Skin of body (tissue), 2 donors: Measurements from ENCODE around the gene GPR143. TPM values are rescaled to one million over a fixed set of nuclear protein-coding genes. Genes with fewer than 3 reads are reported as not detected.

Experiments used
- DNase-seq: peaks from one replicate; lab custom pipeline; 2025; lab: John Stamatoyannopoulos, UW
- total RNA-seq: library from RNA; depleted of rRNA; stranded (reverse); fragments of >200 nt; gene quantifications from one replicate; pipeline ENCODE4 v1.2.3, GENCODE V29; 2014

Gene GPR143
- total RNA-seq, 1 donor from 2014 or later, result 1.6 TPM

DNA sequence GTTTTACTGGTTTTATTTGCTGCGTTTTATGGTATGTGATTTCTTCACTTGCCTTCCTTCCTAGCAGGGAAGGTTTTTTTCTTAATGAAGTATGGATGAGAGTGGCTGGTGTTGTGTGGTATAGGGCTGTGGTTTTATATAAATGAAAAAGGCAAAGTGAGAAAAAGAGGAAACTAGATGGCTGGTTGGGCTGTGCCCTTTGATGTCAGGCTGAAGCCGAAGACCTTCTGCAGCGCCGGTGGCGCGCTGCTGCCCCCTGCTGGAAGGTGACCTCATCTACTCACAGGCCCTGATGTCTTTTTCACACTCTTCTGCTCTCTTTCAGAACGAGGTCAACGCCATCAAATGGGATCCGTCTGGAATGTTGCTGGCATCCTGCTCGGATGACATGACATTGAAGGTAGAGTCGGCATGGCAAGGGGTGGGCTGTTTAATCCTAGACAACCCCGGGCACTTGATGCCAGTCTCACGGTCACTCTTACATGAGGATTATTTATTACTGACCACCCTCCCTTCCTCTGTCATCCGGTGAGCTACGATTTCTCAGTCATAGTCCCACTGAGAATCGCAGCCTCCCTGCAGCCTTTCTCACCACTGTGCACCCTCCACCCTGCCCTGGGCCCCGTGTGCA lies 56.6 kb downstream of the GPR143 start:
- peak; percentile 49 for DNase-seq

DNA sequence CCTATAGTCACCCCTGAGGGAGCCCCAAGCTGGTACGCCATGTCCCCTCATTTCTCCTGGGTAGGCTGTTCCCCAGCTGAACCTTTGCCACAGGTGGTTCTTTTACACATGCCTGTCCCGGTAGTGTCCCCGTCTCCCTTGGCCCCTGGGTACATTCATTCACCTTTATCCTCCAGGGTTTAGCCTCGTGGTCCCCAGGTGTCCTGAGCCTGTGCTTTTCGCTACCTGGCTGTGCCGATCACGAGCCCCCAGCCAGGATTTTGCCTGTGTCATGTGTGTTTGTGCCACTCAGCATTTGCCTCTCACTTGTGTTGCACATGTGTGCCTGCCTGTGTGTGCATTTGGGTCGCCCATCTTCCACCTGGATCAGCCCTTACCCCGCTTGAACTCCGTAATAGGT lies 57.6 kb downstream of the GPR143 start:
- DNase-seq, result no peak

DNA sequence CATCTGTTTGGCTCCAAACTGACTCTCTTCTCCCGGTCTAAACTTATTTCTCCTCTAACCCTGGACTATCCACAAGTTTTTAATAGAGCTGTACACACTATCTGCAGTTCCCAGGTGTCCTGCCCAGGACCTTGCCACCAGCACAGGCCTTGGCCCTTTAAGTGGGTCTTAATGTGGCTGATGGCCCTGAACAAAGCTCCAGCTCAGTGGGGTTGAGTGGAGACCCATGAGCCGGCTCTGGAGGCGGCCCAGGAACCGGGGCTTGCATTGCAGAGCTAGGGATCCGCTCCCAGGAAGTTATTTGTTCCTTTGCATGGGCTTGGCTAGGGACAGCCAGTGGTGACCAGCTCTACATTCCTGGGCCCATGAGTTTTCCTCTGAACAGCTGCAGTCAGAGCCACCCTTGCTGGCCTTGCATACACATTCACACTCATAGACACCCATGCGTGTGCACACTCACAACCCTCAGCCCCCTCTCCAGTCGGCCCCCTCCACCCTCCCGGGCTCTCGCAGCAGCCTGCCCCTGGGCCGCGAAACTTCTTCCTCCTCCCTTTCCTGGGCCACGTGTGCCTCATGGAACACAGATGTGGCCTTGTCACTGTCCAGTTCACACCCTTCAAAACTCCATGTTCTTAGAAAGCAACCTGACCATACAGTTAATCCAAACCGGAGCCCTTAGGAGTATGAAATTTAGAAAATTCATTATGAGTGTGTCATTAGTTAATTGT lies 58.2 kb downstream of the GPR143 start:
- DNase-seq, result no peak

DNA sequence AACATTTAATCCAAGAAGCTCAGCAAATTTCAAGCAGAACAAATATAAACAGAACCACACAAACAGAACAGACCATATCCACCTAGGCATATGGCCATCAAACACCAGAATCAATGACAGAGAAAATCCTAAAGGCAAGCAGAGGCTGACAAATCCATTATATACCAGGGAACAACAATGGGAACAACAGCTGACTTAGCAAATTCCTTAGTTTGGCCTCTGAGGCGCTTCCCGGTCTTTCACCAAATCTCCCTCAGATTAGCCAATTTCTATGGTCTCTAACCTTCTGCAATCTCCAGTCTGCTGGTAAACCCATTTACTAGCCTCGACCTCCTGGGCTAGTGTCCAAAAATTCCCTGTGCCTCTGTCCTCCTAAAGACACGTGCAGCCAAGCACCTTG lies 59.2 kb downstream of the GPR143 start:
- no peak for DNase-seq

DNA sequence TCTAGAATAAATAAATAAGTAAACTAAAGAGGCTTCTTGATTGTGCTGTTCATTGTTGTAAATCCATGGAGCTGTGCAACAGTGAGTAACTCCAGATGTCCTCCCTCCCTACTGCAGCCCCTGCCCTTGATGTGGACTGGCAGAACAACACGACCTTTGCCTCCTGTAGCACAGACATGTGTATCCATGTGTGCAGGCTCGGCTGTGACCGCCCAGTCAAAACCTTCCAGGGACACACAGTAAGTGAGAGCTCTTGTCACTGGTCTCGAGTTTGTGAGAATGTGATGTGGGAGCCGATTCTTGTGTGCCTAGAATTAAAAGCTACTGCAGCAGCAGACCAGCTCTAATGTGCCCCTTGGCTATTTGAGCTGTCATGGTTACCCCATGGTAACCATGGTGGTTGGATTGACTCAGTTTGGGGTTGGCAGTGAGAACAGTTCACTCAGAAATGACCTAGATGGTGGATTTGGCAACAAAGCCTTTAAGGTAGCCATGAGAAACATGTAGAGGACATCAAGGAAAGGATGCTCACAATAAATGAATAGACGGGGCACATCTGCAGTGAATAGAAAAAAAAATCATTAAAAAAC lies 60.7 kb downstream of the GPR143 start:
- DNase-seq, result no peak

GRCh38 chrX:9703406-9703805 lies 62.2 kb downstream of the GPR143 start:
- no peak for DNase-seq

GRCh38 chrX:9701790-9702189 lies 63.9 kb downstream of the GPR143 start:
- no peak for DNase-seq

DNA sequence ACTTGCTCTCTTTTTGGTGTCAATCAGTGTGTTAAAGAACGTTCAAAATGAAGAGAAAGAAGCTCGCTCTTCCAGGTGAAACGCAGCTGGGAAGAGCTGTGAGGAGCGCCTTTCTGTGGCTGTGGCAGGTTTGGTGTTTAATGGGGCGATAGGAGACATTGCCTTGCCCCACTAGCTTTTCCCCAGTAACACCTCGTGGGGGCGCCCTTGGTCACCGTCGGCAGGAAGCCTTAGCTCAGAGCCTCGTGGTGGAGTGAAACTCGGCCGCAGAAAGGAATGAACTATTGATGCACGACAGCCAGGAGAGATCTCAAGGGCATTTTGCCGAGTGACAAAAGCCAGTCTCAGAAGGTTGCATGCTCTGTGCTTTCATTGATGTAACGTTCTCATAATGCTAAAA lies 65.1 kb downstream of the GPR143 start:
- no peak for DNase-seq

- no peak for DNase-seq
Observed at GRCh38 chrX:9698576-9698975, 67.1 kb downstream of the GPR143 start.

DNA sequence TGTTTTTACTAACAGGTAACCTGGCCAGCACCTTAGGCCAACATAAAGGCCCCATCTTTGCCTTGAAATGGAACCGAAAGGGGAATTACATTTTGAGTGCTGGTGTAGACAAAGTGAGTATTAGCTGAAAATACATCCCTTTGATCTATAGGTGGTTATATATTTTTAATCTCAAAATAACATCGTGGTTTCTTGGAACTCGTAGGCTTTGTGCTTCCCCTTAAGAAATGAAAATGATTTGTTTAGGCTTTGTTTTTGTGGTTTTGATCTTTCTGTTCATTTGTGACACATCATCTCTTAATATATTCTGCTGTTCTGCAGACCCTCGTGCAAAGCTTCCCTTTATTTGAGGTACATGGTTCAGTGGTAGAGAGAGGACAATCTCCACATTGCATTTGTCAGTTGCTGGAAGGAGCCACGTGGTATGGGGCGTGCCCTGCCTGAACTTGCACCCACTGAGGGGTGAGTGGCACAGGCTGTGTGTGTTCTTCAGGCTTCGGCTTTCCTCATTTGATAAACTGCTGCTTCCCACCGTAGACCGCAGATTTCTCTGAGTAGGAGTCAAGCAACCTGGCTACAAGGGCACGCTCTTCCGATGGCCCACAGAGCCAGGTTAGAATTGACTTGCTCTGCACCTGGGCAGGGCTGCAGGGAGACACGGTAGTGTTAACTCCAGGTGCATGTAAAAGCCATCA lies 72.2 kb downstream of the GPR143 start:
- DNase-seq, result no peak

DNA sequence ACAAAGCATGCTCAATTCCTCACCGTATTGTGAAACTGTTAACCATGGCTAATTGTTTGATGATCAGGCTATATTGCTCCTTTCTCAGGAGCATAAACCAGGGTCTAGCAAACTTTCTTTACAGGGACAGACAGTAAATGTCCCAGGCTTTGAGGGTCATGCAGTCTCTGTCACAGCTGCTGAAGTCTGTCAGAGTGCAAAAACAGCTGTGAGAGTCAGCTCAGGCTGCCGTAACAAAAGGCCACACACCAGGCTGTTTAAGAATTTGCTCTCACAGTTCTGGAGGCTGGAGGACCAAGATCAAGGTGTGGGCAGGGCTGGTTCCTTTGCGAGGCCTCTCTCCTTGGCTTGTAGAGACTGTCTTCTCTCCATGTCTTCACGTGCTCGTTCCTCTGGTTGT lies 75.6 kb downstream of the GPR143 start:
- DNase-seq, result no peak

GRCh38 chrX:9688833-9689232 lies 76.8 kb downstream of the GPR143 start:
- no peak for DNase-seq

DNA sequence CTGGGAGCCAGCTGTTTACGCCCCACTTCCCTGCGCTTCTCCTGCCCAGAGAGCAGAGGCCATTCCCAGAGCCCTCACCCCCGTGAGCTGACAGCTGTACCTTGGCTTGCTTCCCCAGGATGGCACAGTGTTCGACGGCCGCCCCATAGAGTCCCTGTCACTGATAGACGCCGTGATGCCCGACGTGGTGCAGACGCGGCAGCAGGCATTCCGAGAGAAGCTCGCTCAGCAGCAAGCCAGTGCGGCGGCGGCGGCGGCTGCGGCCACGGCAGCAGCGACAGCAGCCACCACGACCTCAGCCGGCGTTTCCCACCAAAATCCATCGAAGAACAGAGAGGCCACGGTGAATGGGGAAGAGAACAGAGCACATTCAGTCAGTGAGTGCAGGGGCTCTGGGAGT lies 77.7 kb downstream of the GPR143 start:
- no peak for DNase-seq

GRCh38 chrX:9683350-9683749 lies 82.3 kb downstream of the GPR143 start:
- no peak for DNase-seq

DNA sequence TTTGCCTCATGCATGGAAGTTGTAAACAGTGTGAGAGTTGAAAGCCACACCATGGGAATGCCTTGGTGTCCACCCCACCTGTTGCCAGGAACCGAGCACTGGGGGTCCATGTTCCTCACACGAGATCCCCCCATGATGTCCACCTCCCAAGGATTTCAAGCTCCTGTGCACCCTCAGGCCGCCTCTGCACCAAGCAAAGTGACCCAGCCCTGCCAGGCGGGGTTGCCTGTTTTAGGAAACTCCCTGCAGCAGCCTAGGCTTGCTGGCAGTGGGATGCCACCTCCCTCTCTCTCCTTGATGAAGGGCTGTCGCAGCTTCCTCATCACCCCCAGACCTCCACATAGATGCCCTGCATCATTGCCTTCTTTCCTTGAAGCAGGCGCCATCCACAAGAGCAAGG lies 82.8 kb downstream of the GPR143 start:
- no peak for DNase-seq

GRCh38 chrX:9682456-9682855 lies 83.2 kb downstream of the GPR143 start:
- no peak for DNase-seq

DNA sequence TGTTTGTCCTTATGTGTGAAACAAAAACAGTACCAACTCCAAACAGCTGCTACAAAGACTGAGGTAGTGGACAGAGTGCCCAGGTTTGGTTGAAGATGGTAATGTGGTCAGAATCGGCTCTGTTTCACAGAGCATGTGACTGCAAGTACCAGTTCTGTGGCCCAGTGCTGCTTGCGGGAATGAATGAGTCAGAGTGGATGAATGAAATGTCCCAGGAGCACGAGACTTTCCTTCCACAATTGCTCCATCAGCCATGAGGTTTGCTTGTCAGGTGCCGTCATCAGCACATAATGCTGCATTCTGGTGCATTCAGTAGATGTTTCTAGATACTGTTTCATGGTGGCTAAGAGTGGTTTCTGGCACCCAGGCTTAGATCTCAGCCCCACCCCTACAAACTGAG lies 84.2 kb downstream of the GPR143 start:
- no peak for DNase-seq

GRCh38 chrX:9681011-9681410 lies 84.6 kb downstream of the GPR143 start:
- no peak for DNase-seq

- no peak for DNase-seq
Observed at GRCh38 chrX:9678215-9678965, 87.3 kb downstream of the GPR143 start.

GRCh38 chrX:9677098-9677739 lies 88.4 kb downstream of the GPR143 start:
- DNase-seq, result peak; percentile 33

DNA sequence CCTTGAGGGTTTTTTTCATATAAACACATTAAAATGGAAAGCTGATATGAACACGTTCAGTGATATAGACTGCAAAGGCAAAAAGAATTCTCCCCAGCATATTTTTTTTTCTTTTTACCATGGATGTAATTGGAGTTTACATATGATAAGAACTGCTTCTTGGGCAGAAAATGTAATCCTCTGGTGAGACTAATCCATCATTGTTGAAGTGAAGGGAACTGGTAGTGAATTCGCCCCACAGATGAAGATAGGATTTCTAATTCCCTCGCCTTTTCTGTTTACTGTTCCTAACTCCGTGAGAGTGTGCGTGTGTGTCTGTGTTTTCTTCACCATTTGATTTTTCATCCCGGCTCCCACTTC lies 88.9 kb downstream of the GPR143 start:
- peak; percentile 33 for DNase-seq
